Tibial nerve (tissue), 3 donors: ENCODE data around the gene PYDC1.

Experiments used
- CTCF ChIP-seq, 5 experiments: fragments of 200-600 bp in 3 of 5; fragments of 450-650 bp in 2 of 5; sonication (generic) in 3 of 5; IDR thresholded peaks; one replicate each; pipeline ENCODE4 v1.5.1; 2016 to 2019; ENCODE audit warnings: antibody characterized with exemption in 5 of 5, mild to moderate bottlenecking in 3 of 5, moderate library complexity in 2 of 5
- POLR2A ChIP-seq, 2 donors: fragments of 450-650 bp; IDR thresholded peaks; one replicate each; pipeline ENCODE4 v1.6.1; 2017; ENCODE audit warnings: antibody characterized with exemption in 2 of 2, mild to moderate bottlenecking in 2 of 2, moderate library complexity in 2 of 2

DNA sequence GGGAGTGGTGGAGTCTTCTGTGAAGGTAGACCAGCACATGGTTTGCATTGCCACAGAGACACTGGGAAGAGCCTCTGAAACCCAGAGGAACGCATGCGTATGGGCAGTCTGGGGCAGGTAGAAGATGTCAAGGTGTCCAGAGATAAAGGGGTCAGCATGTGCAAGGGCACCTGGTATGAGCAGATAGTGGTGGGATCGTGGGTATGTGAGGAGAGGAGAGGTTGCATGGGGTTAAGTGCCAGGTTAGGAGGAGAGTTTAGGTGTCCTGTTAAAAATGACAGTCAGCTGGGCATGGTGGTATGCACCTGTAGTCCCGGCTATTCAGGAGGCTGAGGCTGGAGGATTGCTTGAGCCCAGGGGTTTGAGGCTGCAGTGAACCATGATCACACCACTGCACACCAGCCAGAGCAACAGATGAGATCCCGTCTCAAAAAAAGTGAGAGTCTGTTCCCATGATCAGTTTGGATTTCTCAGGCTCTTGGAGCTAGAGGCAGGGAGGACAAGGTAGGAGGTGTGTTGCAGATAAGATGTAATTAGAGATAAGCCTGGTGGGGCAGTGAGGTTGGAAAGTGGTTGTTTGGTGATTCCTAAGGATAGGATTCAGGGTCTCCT, 17.4 kb downstream of the PYDC1 start:
- TF ChIP-seq CTCF (IDR thresholded peaks at IDR 0.05) (no peak), POLR2A (IDR thresholded peaks at IDR 0.05) (no peak)
